ENCODE results near the gene AKNA.

DNA sequence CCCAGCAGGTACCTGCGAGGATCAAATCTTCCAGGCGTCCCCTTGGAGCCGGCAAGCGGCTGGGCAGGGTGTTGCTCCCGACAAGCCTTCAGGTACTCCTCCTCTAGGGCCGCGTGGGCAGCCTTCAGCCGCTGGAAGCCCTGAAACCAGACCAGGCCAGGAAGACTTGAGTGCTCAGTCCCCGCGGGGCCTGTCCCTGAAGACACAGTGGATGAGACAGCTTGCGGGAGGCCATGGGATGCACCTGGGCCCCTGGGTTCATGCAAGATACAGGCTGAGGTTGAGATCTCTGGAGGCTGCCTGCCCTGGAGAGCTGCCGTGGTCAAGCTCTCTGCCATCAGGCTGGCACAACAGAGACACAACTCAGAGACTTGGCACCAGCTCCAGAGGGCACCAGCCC is 25.4 kb downstream of the AKNA start:
- no peak for TF ChIP-seq HOXA7 (CRISPR knock-in tag; IDR thresholded peaks at IDR 0.05)
- no peak for TF ChIP-seq CEBPB (IDR thresholded peaks at IDR 0.05)
- TF ChIP-seq MAZ (IDR thresholded peaks at IDR 0.05; ENCODE audit: borderline replicate concordance, low read depth, low read length): no peak
- TF ChIP-seq, protein P1, sequence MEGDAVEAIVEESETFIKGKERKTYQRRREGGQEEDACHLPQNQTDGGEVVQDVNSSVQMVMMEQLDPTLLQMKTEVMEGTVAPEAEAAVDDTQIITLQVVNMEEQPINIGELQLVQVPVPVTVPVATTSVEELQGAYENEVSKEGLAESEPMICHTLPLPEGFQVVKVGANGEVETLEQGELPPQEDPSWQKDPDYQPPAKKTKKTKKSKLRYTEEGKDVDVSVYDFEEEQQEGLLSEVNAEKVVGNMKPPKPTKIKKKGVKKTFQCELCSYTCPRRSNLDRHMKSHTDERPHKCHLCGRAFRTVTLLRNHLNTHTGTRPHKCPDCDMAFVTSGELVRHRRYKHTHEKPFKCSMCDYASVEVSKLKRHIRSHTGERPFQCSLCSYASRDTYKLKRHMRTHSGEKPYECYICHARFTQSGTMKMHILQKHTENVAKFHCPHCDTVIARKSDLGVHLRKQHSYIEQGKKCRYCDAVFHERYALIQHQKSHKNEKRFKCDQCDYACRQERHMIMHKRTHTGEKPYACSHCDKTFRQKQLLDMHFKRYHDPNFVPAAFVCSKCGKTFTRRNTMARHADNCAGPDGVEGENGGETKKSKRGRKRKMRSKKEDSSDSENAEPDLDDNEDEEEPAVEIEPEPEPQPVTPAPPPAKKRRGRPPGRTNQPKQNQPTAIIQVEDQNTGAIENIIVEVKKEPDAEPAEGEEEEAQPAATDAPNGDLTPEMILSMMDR (IDR thresholded peaks at IDR 0.05): no peak
- no peak for TF ChIP-seq POLR2A (IDR thresholded peaks at IDR 0.05; ENCODE audit: low read length)
- TF ChIP-seq PHF8 (IDR thresholded peaks at IDR 0.05; ENCODE audit: borderline replicate concordance, low read depth): no peak
- TF ChIP-seq CHD4 (IDR thresholded peaks at IDR 0.05; ENCODE audit: borderline replicate concordance): no peak
- TF ChIP-seq, protein P2, sequence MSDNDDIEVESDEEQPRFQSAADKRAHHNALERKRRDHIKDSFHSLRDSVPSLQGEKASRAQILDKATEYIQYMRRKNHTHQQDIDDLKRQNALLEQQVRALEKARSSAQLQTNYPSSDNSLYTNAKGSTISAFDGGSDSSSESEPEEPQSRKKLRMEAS (IDR thresholded peaks at IDR 0.05): no peak
- TF ChIP-seq NR3C1 (IDR thresholded peaks at IDR 0.05): no peak
- TF ChIP-seq HDAC2 (IDR thresholded peaks at IDR 0.05): no peak
- TF ChIP-seq, protein P3, sequence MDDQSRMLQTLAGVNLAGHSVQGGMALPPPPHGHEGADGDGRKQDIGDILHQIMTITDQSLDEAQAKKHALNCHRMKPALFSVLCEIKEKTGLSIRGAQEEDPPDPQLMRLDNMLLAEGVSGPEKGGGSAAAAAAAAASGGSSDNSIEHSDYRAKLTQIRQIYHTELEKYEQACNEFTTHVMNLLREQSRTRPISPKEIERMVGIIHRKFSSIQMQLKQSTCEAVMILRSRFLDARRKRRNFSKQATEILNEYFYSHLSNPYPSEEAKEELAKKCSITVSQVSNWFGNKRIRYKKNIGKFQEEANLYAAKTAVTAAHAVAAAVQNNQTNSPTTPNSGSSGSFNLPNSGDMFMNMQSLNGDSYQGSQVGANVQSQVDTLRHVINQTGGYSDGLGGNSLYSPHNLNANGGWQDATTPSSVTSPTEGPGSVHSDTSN (IDR thresholded peaks at IDR 0.05): no peak
- TF ChIP-seq EHF (CRISPR knock-in tag; IDR thresholded peaks at IDR 0.05): no peak
- no peak for TF ChIP-seq RAD21 (conservative IDR thresholded peaks at IDR 0.05 in 1 of 2, IDR thresholded peaks at IDR 0.05 in 1 of 2)
